ENCODE data around the gene FAM200A.

FAM200A gene

DNA sequence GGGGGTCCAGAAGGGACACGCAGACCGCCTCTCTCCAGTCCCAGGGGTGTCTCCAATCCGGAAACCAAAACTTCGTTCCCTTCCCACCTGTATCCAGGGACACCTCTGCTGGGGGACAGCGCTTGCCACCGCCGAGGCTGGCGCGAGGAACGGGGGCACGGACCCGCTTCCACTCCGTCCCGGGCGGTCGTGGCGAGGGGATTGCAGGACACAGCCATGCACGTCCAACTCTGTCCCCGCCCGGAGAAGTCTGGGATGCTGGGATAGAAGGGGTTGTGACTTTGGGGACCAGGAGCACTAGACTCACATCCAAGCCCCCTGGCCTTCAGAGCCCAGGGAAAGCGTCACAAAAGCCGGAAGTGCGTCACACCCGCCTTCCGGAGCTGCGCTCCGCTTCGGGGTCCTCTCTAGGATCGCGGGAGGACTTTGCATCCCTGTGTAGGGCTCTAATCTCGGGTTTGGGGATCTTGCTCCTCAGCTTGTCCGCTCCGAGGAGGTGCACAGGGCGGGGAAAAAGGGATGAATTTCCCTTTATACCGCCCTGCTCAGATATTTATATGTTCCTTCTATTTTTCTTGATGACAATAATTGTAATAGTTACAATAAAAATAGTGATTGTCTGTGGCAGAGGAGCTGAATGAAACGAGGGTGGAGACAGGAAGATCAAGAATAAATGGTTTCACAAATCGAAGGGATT is at the start of gene FAM200A (continued):
- TF ChIP-seq ZNF341 (tag by site-specific recombination; IDR thresholded peaks at IDR 0.05; ENCODE audit: low read depth) (no peak), ZNF658 (tag by site-specific recombination; IDR thresholded peaks at IDR 0.05) (no peak), KLF16 (tag by site-specific recombination; IDR thresholded peaks at IDR 0.05) (no peak), ZNF624 (tag by site-specific recombination; IDR thresholded peaks at IDR 0.05) (no peak)

DNA sequence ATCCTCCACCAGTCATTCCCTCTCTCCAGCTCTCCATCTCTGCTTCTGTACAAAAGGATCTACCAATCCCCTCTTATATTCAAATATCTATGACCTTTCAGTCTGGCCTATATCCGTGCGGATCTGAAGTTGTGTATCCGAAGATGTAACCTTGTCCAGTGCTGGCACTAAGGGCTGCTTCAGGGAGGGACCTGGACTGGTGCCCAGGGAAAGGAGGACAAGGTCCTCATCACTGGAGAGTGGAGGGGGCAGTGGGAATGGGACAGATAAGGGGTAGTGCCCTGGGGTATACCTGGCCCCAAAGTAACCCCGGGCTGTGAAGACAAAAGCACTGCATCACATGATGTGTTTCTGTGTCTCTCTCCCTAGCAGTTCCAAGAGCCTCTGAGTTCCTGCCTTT is 47.9 kb upstream of the FAM200A start:
- no peak overlapping the region for H3K27ac ChIP-seq (ENCODE audit: extremely low read depth, low read depth, low read length)
- H3K36me3 ChIP-seq (ENCODE audit: control insufficient read depth in 2 of 2, insufficient read depth in 1 of 2, low read length in 2 of 2) = no peaks in the 10 kb centered on the region
- ChIA-PET CTCF (no interaction called here), POLR2A (no interaction called here)
- H3K4me3 ChIP-seq (ENCODE audit: low read depth, low read length) = no peak overlapping the region
- no peak for TF ChIP-seq ZNF645 (tag by site-specific recombination; IDR thresholded peaks at IDR 0.05)
- no peaks in the 10 kb centered on the region for H3K4me1 ChIP-seq (ENCODE audit: control insufficient read depth, insufficient read depth, low read length)
- H3K9me3 ChIP-seq (ENCODE audit: control insufficient read depth, insufficient read depth, low read depth, low read length) = no peaks in the 10 kb centered on the region

GRCh38 chr7:99597762-99598501 is 46.0 kb upstream of the FAM200A start, which contains the start of gene TMEM225B:
Gene TMEM225B (plus strand): TSS chr7:99598267. CDS start chr7:99604389, 6,122 bp downstream.
- H3K4me1 ChIP-seq (ENCODE audit: control insufficient read depth, insufficient read depth, low read length) = no peaks in the 10 kb centered on the region
- no peak within 1 kb of the TSS for H3K4me3 ChIP-seq (ENCODE audit: low read depth, low read length)
- no peak within 1 kb of the TSS for H3K27ac ChIP-seq (ENCODE audit: extremely low read depth, low read depth, low read length)
- POLR2A ChIA-PET = no interaction called here
- no peaks in the 10 kb centered on the region for H3K9me3 ChIP-seq (ENCODE audit: control insufficient read depth, insufficient read depth, low read depth, low read length)
- TF ChIP-seq, protein P1, sequence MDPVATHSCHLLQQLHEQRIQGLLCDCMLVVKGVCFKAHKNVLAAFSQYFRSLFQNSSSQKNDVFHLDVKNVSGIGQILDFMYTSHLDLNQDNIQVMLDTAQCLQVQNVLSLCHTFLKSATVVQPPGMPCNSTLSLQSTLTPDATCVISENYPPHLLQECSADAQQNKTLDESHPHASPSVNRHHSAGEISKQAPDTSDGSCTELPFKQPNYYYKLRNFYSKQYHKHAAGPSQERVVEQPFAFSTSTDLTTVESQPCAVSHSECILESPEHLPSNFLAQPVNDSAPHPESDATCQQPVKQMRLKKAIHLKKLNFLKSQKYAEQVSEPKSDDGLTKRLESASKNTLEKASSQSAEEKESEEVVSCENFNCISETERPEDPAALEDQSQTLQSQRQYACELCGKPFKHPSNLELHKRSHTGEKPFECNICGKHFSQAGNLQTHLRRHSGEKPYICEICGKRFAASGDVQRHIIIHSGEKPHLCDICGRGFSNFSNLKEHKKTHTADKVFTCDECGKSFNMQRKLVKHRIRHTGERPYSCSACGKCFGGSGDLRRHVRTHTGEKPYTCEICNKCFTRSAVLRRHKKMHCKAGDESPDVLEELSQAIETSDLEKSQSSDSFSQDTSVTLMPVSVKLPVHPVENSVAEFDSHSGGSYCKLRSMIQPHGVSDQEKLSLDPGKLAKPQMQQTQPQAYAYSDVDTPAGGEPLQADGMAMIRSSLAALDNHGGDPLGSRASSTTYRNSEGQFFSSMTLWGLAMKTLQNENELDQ (tag by site-specific recombination; IDR thresholded peaks at IDR 0.05; ENCODE audit: low read depth) = no peak
- TF ChIP-seq YY1 (tag by site-specific recombination; IDR thresholded peaks at IDR 0.05) (no peak), ZNF354C (tag by site-specific recombination; IDR thresholded peaks at IDR 0.05; ENCODE audit: borderline replicate concordance, low read depth) (no peak), ELK4 (IDR thresholded peaks at IDR 0.05; ENCODE audit: borderline replicate concordance, low read depth, low read length) (no peak), ZNF488 (tag by site-specific recombination; IDR thresholded peaks at IDR 0.05) (no peak), ZNF114 (tag by site-specific recombination; IDR thresholded peaks at IDR 0.05) (no peak), KLF16 (tag by site-specific recombination; IDR thresholded peaks at IDR 0.05) (no peak), CTCF (tag by site-specific recombination; IDR thresholded peaks at IDR 0.05) (no peak), ZNF16 (tag by site-specific recombination; IDR thresholded peaks at IDR 0.05; ENCODE audit: low read depth) (no peak), ZBTB21 (tag by site-specific recombination; IDR thresholded peaks at IDR 0.05) (no peak), ZNF202 (tag by site-specific recombination; IDR thresholded peaks at IDR 0.05; ENCODE audit: borderline replicate concordance) (no peak), ZNF155 (tag by site-specific recombination; IDR thresholded peaks at IDR 0.05) (no peak), ZNF560 (tag by site-specific recombination; IDR thresholded peaks at IDR 0.05; ENCODE audit: borderline replicate concordance) (no peak), ZNF664 (tag by site-specific recombination; IDR thresholded peaks at IDR 0.05) (no peak), ZNF623 (tag by site-specific recombination; IDR thresholded peaks at IDR 0.05) (no peak), ZNF214 (tag by site-specific recombination; IDR thresholded peaks at IDR 0.05; ENCODE audit: borderline replicate concordance) (no peak)
- CTCF ChIA-PET = no interaction called here
- H3K36me3 ChIP-seq (ENCODE audit: control insufficient read depth in 2 of 2, insufficient read depth in 1 of 2, low read length in 2 of 2) = no peaks in the 10 kb centered on the region
